PC-3 (cell line): Measurements from ENCODE around the gene KDM4C.

ENCODE experiments used
- EZH2 ChIP-seq: fragments of 300-600 bp; sonication (generic); IDR thresholded peaks from one replicate; pipeline ENCODE4 v1.6.1; 2017; ENCODE audit warnings: antibody characterized with exemption, mild to moderate bottlenecking, low read length; ENCODE audit not compliant: unreplicated experiment
- EZH2phosphoT487 ChIP-seq: fragments of 300-600 bp; sonication (generic); IDR thresholded peaks from 2 replicates; pipeline ENCODE4 v1.6.1; 2018; ENCODE audit warnings: mild to moderate bottlenecking, antibody characterized with exemption, low read length, borderline replicate concordance
- TF ChIP-seq, protein P1 (sequence below): fragments of 300-600 bp; sonication (generic); conservative IDR thresholded peaks from 2 replicates; pipeline ENCODE4 v1.5.1; 2017; ENCODE audit warnings: antibody characterized with exemption, low read depth, mild to moderate bottlenecking, low read length

DNA sequence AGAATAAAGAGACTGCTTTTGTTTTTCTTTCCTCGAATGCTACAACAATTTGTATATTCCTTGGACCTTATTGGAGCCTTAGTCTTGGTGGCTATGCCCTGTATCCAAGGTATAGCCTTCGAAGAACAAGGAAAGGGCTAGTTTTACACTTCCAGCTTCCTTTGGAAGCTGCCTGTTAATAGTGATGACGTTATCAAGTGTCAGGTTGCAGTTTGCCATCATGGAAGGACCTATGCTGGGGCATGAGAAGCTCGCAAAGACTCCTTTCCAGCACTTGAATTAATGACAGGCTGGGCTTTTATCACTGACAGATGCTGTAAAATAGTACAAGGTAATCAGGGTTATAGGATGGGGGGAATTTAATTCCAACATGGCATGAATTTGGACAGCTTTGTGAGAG is 157.9 kb downstream of the KDM4C start:
- no peak for TF ChIP-seq EZH2phosphoT487
- TF ChIP-seq EZH2: no peak
- TF ChIP-seq, protein P1, sequence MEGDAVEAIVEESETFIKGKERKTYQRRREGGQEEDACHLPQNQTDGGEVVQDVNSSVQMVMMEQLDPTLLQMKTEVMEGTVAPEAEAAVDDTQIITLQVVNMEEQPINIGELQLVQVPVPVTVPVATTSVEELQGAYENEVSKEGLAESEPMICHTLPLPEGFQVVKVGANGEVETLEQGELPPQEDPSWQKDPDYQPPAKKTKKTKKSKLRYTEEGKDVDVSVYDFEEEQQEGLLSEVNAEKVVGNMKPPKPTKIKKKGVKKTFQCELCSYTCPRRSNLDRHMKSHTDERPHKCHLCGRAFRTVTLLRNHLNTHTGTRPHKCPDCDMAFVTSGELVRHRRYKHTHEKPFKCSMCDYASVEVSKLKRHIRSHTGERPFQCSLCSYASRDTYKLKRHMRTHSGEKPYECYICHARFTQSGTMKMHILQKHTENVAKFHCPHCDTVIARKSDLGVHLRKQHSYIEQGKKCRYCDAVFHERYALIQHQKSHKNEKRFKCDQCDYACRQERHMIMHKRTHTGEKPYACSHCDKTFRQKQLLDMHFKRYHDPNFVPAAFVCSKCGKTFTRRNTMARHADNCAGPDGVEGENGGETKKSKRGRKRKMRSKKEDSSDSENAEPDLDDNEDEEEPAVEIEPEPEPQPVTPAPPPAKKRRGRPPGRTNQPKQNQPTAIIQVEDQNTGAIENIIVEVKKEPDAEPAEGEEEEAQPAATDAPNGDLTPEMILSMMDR: no peak
